HCT116 (cell line): Measurements from ENCODE around the gene STX2. TPM values are rescaled to one million over a fixed set of nuclear protein-coding genes. Genes with fewer than 3 reads are reported as not detected.

ENCODE experiments used
- ATAC-seq: fragments of 200-7000 bp; cut with Tn5 transposase; 2 replicates; pipeline ENCODE4 v1.9.1; 2020; ENCODE audit warnings: mild to moderate bottlenecking, moderate library complexity
- BruUV-seq: library from RNA; stranded (reverse); fragments of 400-500 nt; replicated peaks from 2 replicates; lab custom pipeline; 2021; lab: Mats Ljungman, UMichigan
- CTCF ChIA-PET: fragments of 300-600 bp; sonication (Branson Sonifier 250); formaldehyde crosslinking; loops from one replicate; lab custom pipeline; 2021; ENCODE audit warnings: antibody characterized with exemption; lab: Charles Lee
- POLR2A ChIA-PET: fragments of 300-600, 350-600 bp; sonication (Branson Sonifier 250); formaldehyde crosslinking; loops from one replicate; lab custom pipeline; 2021; ENCODE audit warnings: antibody characterized with exemption; lab: Charles Lee
- RAD21 ChIA-PET, 2 experiments: fragments of 300-600 bp; sonication (Branson Sonifier 250); formaldehyde crosslinking; loops; one replicate each; lab custom pipeline; 2023; ENCODE audit warnings: low total read pairs in 2 of 2; ENCODE audit not compliant: uncharacterized antibody in 2 of 2, unreplicated experiment in 2 of 2, low non-redundant PET in 1 of 2; lab: Charles Lee
- DNase-seq: peaks from one replicate; pipeline ENCODE4 v3.0.0-alpha.2; 2010; ENCODE audit warnings: low read depth, low spot score
- H2AFZ ChIP-seq: fragments of 200-600 bp; shearing (Covaris generic), sonication (generic); 2 replicates; pipeline ENCODE4 v1.6.1; 2017; ENCODE audit warnings: low read depth, mixed run types, mixed read lengths, antibody characterized with exemption, low read length; ENCODE audit not compliant: poor library complexity, severe bottlenecking
- H3K27ac ChIP-seq: 2 replicates; pipeline ENCODE4 v1.5.1; 2012; ENCODE audit warnings: low read depth, low read length
- H3K27me3 ChIP-seq: fragments of 200-600 bp; sonication (generic); 2 replicates; pipeline ENCODE4 v1.6.1; 2016; ENCODE audit warnings: mixed run types, low read length, mixed read lengths; ENCODE audit not compliant: insufficient read depth
- H3K36me3 ChIP-seq, 2 experiments: fragments of 200-500 bp in 1 of 2; fragments of 200-600 bp in 1 of 2; sonication (Bioruptor generic) in 1 of 2; sonication (generic) in 1 of 2; 2 replicates each; pipeline versions ENCODE4 v1.5.1 to v1.6.1; 2014 to 2016; ENCODE audit warnings: low read length in 2 of 2, inconsistent platforms in 1 of 2, mixed read lengths in 1 of 2, mixed run types in 1 of 2; ENCODE audit not compliant: insufficient read depth in 2 of 2, control insufficient read depth in 1 of 2
- H3K4me1 ChIP-seq, 2 experiments: fragments of 200-600 bp in 1 of 2; sonication (generic) in 1 of 2; 2 replicates each; pipeline versions ENCODE4 v1.5.1 to v1.6.1; 2012 to 2017; ENCODE audit warnings: low read length in 2 of 2, inconsistent platforms in 1 of 2, mild to moderate bottlenecking in 1 of 2, mixed read lengths in 1 of 2, mixed run types in 1 of 2, moderate library complexity in 1 of 2; ENCODE audit not compliant: insufficient read depth in 2 of 2, control insufficient read depth in 1 of 2
- H3K4me2 ChIP-seq: fragments of 200-600 bp; sonication (generic); 2 replicates; pipeline ENCODE4 v1.6.1; 2017; ENCODE audit warnings: mixed run types, low read length, mixed read lengths
- H3K4me3 ChIP-seq, 2 experiments: fragments of 200-600 bp in 1 of 2; sonication (generic) in 1 of 2; replicated peaks in 1 of 2; 2 replicates each; pipeline ENCODE4 v1.5.1; 2011 to 2016; ENCODE audit warnings: low read length in 2 of 2, control low read depth in 1 of 2, low read depth in 1 of 2, mild to moderate bottlenecking in 1 of 2, mixed read lengths in 1 of 2, mixed run types in 1 of 2
- H3K79me2 ChIP-seq: fragments of 200-600 bp; sonication (generic); 2 replicates; pipeline ENCODE4 v1.6.1; 2017; ENCODE audit warnings: mild to moderate bottlenecking, mixed run types, low read length, moderate library complexity, mixed read lengths; ENCODE audit not compliant: insufficient read depth
- H3K9ac ChIP-seq: fragments of 200-600 bp; sonication (generic); 2 replicates; pipeline ENCODE4 v1.6.1; 2016; ENCODE audit warnings: low read length, mixed read lengths
- H3K9me2 ChIP-seq: fragments of 200-600 bp; sonication (generic), shearing (Covaris generic); 2 replicates; pipeline ENCODE4 v1.6.1; 2017; ENCODE audit warnings: mixed run types, mild to moderate bottlenecking, moderate library complexity; ENCODE audit not compliant: insufficient read depth
- H3K9me3 ChIP-seq, 2 experiments: fragments of 200-500 bp in 1 of 2; fragments of 200-600 bp in 1 of 2; sonication (Bioruptor generic) in 1 of 2; sonication (generic) in 1 of 2; 2 replicates each; pipeline ENCODE4 v1.6.1; 2014 to 2017; ENCODE audit warnings: low read length in 2 of 2, mixed read lengths in 2 of 2, inconsistent platforms in 1 of 2, low read depth in 1 of 2, mild to moderate bottlenecking in 1 of 2, mixed run types in 1 of 2, moderate library complexity in 1 of 2; ENCODE audit not compliant: control insufficient read depth in 1 of 2, insufficient read depth in 1 of 2
- H4K20me1 ChIP-seq: fragments of 200-600 bp; sonication (generic), shearing (Covaris generic); 2 replicates; pipeline ENCODE4 v1.6.1; 2017; ENCODE audit warnings: mixed run types, mild to moderate bottlenecking, moderate library complexity; ENCODE audit not compliant: insufficient read depth
- ATF3 ChIP-seq: IDR thresholded peaks from 2 replicates; pipeline ENCODE4 v1.6.1; 2012
- CBX3 ChIP-seq: IDR thresholded peaks from 2 replicates; pipeline ENCODE4 v1.6.1; 2012; ENCODE audit warnings: low read depth
- ELF1 ChIP-seq: IDR thresholded peaks from 2 replicates; pipeline ENCODE4 v1.6.1; 2012; ENCODE audit warnings: low read depth, borderline replicate concordance
- POLR2A ChIP-seq: IDR thresholded peaks from 2 replicates; pipeline ENCODE4 v1.7.0; 2011; ENCODE audit warnings: borderline replicate concordance; ENCODE audit not compliant: insufficient read depth, insufficient read length; ENCODE audit errors: extremely low read depth
- RAD21 ChIP-seq: IDR thresholded peaks from 2 replicates; pipeline ENCODE4 v1.6.1; 2012; ENCODE audit warnings: low read depth, mild to moderate bottlenecking
- SIN3A ChIP-seq: IDR thresholded peaks from 2 replicates; pipeline ENCODE4 v1.6.1; 2012; ENCODE audit warnings: low read depth
- TCF7L2 ChIP-seq: IDR thresholded peaks from 2 replicates; pipeline ENCODE4 v1.7.0; 2011; ENCODE audit warnings: borderline replicate concordance, inconsistent platforms; ENCODE audit not compliant: insufficient read depth, insufficient read length; ENCODE audit errors: extremely low read depth
- intact Hi-C: fragments of 100-400 bp; cut with micrococcal nuclease; formaldehyde crosslinking; loops from 2 replicates; pipeline ENCODE4 v1.10.0; 2022
- total RNA-seq: library from RNA; stranded (reverse); gene quantifications from one replicate; pipeline ENCODE4 v1.2.1, GENCODE V29; 2021; ENCODE audit not compliant: unreplicated experiment
- TF ChIP-seq, protein P1 (sequence below), 3 experiments: fragments of 200-600 bp in 1 of 3; sonication (generic) in 1 of 3; IDR thresholded peaks in 2 of 3; conservative IDR thresholded peaks in 1 of 3; 2 replicates each; pipeline ENCODE4 v1.5.1; 2012 to 2017; ENCODE audit warnings: low read depth in 2 of 3, low read length in 2 of 3, antibody characterized with exemption in 1 of 3, borderline replicate concordance in 1 of 3, control low read depth in 1 of 3, mild to moderate bottlenecking in 1 of 3, mixed read lengths in 1 of 3, mixed run types in 1 of 3, moderate library complexity in 1 of 3; ENCODE audit not compliant: insufficient read depth in 1 of 3

The STX2 gene
- total RNA-seq, 1 experiment from 2014 or later, result 19.2 TPM

DNA sequence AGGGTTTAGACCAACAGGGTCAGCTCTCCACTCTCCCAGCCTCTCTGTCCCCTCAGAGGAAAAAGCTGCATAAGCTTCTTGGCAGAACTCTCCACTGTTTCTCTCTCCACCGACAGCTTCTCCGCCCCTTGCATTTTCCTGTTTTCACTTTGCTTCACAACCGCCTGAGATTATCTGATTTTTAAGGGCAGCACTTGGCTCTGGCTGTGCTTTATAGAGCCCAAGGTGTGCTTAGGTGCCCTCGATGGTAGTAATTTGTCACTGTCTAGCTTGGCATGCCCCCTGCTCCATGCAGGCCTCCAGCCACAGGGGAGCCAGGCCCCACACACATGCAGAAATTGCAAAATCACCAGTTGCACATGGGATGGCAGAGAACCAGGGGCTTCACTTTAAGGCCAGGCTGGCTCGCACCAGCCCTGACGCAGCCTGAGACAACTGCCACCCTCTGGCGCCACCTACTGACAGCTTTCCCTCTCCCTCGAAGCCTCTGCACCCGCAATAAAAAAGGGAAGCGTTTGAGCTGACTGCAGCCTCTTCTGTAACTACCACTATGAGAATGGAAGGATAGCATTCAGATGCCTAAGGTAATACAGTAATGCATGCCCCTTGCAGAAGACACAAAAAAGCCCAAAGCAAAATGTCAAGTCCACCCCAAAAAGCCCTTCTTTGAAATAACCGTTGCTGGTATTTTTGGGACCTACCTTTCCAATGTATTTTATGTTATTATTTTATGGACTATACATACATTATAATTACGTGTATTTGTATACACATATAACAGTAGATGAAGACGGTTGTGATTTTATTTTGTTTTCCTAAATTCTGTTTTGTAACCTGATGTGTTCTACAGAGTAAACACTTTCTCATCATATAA, 90.9 kb downstream of the STX2 start:
- DNase-seq, result peak; percentile 40
- TF ChIP-seq ATF3, result no peak
- TF ChIP-seq SIN3A, result no peak
- TF ChIP-seq RAD21, result peak; percentile 86
- TF ChIP-seq TCF7L2, result no peak
- TF ChIP-seq CBX3, result no peak
- TF ChIP-seq, protein P1, sequence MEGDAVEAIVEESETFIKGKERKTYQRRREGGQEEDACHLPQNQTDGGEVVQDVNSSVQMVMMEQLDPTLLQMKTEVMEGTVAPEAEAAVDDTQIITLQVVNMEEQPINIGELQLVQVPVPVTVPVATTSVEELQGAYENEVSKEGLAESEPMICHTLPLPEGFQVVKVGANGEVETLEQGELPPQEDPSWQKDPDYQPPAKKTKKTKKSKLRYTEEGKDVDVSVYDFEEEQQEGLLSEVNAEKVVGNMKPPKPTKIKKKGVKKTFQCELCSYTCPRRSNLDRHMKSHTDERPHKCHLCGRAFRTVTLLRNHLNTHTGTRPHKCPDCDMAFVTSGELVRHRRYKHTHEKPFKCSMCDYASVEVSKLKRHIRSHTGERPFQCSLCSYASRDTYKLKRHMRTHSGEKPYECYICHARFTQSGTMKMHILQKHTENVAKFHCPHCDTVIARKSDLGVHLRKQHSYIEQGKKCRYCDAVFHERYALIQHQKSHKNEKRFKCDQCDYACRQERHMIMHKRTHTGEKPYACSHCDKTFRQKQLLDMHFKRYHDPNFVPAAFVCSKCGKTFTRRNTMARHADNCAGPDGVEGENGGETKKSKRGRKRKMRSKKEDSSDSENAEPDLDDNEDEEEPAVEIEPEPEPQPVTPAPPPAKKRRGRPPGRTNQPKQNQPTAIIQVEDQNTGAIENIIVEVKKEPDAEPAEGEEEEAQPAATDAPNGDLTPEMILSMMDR (IDR thresholded peaks at IDR 0.05 in 2 of 3, conservative IDR thresholded peaks at IDR 0.05 in 1 of 3; ENCODE audit: borderline replicate concordance in 1 of 3, insufficient read depth in 1 of 3, low read depth in 2 of 3, low read length in 2 of 3), result peak; percentile 64 to 88 (median 84)
- TF ChIP-seq ELF1, result no peak
- TF ChIP-seq POLR2A, result no peak
- TF ChIP-seq, all 23 proteins: peak for 2
- intact Hi-C loops, result loop anchor here (1.0 to 10.0 kb wide), 5 partner anchors 86 to 722 kb away; no protein-coding TSS in a partner anchor
- Histone ChIP-seq H3K4me2 (no peak overlapping the region), H3K36me3 (no peaks in the 10 kb centered on the region), H4K20me1 (no peaks in the 10 kb centered on the region), H3K27ac (no peak overlapping the region), H2AFZ (no peak overlapping the region), H3K4me3 (no peak overlapping the region), H3K27me3 (peaks cover 16% of the 10 kb centered on the region), H3K79me2 (no peaks in the 10 kb centered on the region), H3K9me2 (no peaks in the 10 kb centered on the region), H3K4me1 (no peaks in the 10 kb centered on the region), H3K9ac (no peak overlapping the region), H3K9me3 (no peaks in the 10 kb centered on the region)
- CTCF ChIA-PET, result interaction anchor here (1.1 to 2.0 kb wide), 2 partner anchors 9 to 86 kb away, joined by 4 to 6 read pairs; no protein-coding TSS in a partner anchor
- POLR2A ChIA-PET, result no interaction called here
- RAD21 ChIA-PET, result no interaction called here
- no TSS peak for BruUV-seq
- peak; percentile 98 for ATAC-seq
